HG03342 (cell line): ENCODE results near the gene ZFYVE1.
"Not testable (repeated sequence)": the region's sequence is repeated elsewhere in the genome, so short reads cannot be mapped to it uniquely, and the experiment has no call there.

Source experiments
- ATAC-seq: cut with Tn5 transposase; IDR thresholded peaks from one replicate; pipeline ENCODE4 v1.9.1; 2021; ENCODE audit warnings: mild to moderate bottlenecking, moderate library complexity; ENCODE audit not compliant: unreplicated experiment

Gene ZFYVE1, protein sequence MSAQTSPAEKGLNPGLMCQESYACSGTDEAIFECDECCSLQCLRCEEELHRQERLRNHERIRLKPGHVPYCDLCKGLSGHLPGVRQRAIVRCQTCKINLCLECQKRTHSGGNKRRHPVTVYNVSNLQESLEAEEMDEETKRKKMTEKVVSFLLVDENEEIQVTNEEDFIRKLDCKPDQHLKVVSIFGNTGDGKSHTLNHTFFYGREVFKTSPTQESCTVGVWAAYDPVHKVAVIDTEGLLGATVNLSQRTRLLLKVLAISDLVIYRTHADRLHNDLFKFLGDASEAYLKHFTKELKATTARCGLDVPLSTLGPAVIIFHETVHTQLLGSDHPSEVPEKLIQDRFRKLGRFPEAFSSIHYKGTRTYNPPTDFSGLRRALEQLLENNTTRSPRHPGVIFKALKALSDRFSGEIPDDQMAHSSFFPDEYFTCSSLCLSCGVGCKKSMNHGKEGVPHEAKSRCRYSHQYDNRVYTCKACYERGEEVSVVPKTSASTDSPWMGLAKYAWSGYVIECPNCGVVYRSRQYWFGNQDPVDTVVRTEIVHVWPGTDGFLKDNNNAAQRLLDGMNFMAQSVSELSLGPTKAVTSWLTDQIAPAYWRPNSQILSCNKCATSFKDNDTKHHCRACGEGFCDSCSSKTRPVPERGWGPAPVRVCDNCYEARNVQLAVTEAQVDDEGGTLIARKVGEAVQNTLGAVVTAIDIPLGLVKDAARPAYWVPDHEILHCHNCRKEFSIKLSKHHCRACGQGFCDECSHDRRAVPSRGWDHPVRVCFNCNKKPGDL

DNA sequence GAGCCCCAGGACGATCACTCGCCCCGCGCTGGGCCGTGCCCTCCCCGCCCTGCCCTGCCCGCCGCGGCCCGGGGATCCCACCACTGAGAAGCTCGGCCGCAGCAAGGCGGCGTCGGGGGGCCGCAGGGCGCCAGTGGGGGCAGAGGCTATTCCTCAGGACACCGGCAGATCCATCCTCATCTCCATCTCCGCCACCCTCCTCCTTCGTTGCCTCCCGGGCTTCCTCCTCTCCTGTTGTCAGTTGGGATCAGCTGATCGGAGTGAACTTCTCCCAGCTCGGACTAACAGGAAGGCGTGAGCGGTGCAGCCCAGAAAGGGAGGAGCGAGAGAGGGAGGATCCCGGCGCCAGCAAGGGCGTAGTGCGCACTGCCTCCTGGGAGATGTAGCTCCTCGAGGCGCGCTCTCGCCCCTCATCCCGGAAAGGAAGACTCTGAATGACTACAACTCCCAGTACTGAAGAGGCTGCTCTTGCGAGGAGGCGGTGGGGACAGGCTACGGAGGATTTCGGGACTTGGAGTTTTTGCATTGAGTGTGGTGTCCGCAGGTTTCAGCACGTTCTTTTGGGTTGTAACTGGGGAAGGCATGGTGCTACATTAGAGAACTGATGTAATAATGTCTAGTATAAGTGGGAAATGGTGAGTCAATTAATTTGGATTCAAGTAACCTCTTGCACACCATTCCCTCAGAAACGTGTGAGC is at the start of gene ZFYVE1:
Gene ZFYVE1, minus strand, starts transcription at position 262 of the 698 bp plus-strand sequence. CDS start 2,598 bp downstream, outside the sequence.
- peak; percentile 99 for ATAC-seq

DNA sequence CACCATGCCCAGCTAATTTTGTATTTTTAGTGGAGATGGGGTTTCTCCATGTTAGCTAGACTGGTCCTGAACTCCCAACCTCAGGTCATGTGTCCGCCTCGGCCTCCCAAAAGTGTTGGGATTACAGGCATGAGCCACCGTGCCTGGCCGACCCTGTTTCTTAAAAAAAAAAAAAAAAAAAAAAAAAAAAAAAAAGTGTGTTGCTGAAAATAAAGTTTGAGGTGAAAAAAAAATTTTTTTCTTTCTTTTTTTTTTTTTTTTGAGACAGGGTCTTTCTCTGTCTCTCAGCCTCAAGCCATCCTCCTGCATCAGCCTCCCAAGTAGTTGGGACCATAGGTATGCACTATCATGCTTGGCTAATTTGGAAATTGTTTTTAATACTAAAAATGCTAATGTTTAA is 42.7 kb upstream of the ZFYVE1 start:
- ATAC-seq, result no peak

DNA sequence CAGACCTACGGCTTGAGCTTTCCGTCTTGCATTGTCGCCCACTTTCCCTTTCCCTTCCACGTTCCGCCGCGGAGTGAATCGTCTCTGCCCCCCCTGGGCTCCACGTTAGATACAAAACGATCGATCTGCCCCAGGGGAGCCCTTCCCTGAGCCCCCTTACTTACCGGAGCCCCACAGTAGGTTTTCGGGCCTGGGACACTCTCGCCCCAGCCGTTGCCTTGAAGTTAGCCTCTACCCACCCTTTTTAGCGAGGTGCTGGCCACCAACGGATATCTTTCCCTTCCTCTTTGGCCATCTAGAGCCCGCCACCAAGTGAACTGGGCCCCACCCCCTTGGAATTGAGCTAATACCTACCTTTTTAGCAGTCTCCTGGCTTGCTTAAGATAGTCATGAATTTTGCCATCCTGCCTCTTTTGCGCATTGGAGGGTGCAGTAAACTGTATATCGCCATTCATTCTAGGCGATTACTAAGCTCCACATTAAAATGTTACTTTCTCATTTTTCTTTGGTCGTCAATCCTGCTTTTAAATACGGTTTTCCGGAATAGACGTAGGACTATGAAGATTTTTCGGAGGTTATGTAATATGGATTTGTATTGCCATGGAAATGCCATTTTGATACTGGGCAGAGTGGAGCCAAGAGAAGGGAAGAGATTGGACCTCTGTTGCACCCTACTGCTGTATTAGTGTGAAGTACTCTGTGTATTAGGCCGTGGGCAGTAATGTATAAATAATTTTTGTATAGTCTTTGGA is 32.2 kb upstream of the ZFYVE1 start:
- peak; percentile 1 for ATAC-seq

DNA sequence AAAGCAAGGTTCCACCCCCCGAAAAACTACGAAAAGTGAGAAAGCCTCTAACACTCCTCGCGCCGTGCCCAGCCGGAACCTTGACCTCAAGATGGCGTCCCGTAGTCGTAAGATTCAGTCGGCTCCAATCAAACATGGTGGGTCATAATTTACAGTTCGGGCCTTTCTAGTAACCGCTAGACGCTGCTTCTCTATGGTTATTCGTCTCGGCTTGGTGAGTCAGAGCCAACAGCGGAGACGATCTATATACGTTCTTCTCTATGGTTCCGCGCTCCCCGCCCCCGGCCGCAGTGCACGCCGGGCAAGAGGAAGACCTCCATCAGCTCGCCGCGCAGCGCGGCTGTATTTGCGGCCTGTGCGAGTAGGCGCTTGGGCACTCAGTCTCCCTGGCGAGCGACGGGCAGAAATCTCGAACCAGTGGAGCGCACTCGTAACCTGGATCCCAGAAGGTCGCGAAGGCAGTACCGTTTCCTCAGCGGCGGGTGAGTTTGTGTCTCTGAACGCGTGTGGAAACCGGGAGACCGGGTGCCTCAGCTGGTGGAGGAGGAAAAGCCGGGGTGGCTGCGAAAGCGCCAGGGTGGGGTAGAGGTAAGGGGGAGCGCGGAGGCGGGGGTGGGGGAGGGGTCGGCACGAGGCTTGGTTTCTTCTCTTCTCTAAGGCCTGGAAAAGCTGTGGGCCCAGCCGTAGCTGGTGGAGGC is 31.5 kb upstream of the ZFYVE1 start, which contains the start of gene RBM25:
Gene RBM25, plus strand, starts transcription at position 311 of the 698 bp plus-strand sequence. CDS start 13,108 bp downstream, outside the sequence.
- ATAC-seq, result peak; percentile 92

DNA sequence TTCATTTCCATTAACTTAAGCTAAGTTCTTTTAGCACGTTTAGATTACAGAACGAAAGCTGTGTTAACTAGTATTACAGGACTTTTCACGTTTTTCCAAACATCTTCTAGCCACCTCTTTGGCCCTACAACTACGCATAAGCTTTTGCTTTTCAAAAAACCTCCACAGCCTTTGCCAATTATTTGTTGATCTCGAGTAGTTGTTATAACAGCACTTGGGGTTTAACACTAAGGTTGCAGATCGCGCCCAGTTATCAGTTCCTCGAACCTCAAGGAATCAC is 31.0 kb upstream of the ZFYVE1 start:
- no peak for ATAC-seq

DNA sequence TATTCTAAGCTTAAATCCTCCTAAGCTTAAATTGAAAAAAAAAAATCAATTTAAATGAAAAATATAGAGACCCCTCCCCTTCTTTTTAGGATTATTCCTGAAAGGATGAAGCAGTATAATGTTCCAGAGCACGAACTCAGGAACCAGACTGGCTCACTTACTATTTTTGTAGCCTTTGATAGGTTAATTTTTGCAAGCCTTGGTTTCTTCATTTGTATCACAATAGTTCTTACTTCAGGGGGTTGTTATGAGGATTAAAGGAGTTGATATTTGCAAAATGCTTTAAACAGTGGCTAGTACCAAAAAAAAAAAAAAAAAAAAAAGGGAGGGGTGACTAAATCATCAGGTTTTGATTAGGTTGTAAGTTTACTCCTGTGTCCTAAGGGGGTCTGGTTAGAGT is 28.3 kb upstream of the ZFYVE1 start:
- ATAC-seq, result no peak

DNA sequence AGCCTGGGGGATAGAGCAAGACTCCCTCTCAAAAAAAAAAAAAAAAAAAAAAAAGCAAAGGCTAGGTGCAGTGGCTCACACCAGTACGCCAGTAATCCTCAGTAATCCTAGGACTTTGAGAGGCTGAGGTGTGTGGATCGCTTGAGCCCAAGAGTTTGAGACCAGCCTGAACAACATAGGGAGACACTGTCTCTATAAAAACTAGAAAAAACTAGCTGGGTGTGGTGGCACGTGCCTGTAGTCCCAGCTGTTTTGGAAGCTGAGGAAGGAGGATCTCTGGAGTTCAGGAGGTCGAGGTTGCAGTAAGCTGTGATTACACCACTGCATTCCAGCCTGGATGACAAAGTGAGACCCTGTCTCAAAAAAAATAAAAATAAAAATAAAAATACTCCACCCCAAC is 22.5 kb upstream of the ZFYVE1 start:
- no peak for ATAC-seq

DNA sequence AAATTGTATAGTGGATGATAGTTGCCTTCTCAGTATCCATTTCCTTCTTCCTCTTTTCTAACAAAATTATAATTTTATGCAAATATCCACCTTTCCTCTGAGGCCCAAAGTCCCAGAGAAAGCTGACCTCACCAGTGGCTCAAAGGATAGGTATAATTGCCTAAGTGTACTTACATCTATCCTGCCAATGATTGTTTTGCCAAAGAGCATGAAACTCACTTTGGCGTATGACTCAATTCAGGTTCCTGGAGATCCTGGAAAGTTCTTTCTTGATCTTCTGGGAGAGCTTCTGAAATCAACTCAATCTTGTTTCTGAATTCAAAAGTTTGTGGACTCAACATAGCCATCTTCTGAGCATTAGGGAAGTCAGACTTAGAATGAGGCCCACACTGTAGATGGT is 20.9 kb upstream of the ZFYVE1 start:
- no peak for ATAC-seq

DNA sequence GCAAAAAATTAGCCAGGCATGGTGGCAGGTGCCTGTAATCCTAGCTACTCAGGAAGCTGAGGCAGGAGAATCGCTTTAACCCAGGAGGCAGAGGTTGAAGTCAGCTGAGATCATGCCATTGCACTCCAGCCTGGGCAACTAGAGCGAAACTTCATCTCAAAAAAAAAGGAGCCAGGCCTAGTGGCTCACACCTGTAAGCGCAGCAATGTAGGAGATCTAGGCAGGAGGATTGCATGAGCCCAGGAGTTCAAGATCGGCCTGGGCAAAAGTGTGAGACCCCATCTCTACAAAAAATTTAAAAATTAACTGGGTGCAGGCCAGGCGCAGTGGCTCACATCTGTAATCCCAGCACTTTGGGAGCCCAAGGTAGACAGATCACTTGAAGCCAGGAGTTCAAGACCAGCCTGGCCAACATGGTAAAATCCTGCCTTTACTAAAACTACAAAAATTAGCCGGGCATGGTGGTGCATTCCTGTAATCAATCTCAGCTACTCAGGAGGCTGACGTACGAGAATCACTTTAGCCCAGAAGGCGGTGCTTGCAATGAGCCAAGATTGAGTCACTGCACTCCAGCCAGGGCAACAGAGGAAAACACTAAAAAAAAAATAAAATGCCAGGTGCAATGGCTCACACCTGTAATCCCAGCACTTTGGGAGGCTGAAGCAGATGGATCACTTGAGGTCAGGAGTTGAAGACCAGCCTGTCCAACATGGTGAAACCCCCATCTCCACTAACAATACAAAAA is 10.0 kb upstream of the ZFYVE1 start:
- not testable (repeated sequence) for ATAC-seq

DNA sequence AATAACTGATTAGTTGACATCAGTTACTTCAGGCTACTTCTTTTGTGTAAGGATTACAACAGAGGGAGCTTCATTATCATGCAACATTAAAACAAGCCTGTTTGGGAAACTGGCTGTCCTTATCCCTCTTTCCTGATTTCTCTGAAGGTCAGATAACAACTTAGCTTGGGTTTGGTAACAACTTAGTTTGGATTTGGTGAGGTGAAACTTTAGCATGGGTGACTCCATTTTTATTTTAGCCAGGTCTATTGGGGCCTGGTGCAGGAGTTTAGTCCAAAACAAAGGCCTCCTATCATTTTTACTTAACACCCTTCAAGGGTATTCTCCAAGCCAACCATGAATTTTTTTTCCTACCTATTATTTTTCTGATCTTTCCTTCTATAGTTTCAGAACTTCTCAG is 1.1 kb upstream of the ZFYVE1 start:
- ATAC-seq, result no peak

DNA sequence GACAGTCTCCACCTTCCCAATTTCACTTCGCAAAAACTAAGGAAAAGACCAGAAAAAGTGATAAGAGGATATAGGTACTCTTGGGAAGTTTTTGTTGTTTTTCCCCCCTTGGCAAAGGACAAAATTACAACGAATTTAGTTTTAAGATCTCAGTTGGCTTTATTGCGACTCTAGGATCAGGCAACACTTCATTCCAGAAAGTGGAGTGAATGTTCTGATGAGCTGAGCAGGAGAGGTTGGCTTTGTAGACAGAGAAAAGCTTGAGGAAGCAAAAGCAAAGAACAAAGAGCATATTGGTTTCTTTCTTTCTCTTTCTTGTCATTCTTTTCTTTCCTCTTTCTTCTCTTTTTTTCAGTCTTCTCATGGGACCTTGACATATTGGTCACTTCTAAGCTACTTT is 640 bp upstream of the ZFYVE1 start:
- no peak for ATAC-seq

DNA sequence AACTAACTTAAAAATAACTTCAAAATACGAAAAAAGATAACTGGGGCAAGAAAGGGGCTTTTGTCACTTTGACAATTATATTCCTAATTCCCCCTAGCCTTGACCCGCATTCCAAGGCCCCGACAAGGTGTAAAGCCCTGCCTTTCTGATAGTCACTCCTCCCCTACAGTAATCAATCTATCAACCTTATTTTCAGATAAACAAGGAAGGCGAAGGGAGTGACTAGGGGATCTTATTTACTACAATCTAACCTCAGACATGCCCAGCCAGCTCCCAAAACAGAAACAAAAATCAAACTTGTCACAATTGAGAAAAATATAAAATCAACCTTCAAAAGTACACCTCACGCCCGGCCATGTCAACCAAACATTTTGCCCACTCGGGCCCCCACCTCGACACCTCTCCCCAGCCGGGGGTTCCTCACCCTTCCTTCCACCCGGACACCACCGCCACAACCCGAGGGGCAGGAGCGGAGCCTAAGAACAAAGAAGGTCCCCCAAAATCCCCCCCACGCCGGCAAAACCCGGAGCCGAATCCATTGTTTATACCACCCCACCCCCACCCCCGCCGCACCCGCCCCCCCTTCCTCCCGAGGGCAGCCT is 562 bp downstream of the ZFYVE1 start:
- no peak for ATAC-seq

DNA sequence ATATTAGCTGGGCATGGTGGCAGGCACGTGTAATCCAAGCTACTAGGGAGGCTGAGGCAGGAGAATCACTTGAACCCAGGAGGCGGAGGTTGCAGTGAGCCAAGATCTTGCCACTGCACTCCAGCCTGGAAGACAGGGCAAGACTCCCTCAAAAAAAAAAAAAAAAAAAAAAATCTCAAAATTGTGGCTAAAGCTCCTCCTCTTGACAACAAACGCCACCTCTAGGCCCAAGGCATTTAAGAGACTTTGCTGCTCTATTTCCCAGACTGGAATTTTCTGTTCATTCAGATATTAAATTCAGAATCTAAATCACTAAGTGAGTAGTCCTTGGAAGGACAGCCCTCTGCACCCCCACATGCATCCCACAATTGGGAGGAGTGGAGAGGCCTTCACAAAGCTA is 1.4 kb downstream of the ZFYVE1 start:
- ATAC-seq, result no peak

DNA sequence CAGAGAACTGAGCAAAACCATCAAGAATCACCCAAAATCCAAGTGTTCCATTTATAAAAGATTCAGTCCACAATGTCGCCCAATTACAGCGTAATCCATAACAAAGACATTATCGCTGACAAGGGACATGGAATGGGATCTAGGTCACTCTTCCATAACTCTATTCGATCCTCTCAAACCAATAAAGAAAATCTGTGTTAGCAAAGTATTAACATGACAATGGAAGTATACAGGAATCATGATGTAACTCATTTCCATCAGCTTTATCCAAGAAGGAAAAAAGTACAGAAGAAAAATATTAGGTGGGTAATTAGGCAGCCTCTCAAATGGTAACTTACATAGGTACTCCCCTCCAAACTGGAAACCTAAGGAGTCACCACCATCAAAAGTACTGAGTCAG is 4.9 kb downstream of the ZFYVE1 start:
- no peak for ATAC-seq

DNA sequence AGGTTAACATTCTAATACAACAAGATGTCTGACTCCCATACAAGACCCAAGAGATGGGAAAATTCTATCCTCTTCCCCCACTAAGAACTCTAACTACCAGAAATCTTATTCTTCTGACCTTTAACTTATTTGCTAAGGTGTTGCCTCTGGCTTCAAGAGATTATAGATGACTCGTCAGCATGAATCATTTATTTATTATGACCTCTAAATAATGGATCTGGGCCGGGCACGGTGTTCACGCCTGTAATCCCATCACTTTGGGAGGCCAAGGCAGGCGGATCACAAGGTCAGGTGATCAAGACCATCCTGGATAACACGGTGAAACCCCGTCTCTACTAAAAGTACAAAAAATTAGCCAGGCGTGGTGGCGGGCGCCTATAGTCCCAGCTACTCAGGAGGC is 10.9 kb downstream of the ZFYVE1 start:
- not testable (repeated sequence) for ATAC-seq

DNA sequence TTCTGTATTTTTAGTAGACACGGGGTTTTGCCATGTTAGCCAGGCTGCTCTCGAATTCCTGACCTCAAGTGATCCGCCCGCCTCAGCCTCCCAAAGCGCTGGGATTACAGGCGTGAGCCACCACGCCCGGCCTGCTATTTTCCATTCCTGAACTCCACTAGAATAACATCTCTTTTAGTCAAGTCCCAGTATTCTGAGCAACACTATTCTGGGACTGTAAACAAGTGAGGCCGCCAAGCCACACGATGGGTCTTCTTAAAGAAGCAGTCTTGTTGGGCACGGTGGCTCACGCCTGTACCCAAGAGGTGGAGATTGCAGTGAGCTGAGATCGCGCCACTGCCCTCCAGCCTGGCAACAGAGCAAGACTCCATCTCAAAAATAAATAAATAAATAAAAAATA is 11.4 kb downstream of the ZFYVE1 start:
- ATAC-seq, result not testable (repeated sequence)

DNA sequence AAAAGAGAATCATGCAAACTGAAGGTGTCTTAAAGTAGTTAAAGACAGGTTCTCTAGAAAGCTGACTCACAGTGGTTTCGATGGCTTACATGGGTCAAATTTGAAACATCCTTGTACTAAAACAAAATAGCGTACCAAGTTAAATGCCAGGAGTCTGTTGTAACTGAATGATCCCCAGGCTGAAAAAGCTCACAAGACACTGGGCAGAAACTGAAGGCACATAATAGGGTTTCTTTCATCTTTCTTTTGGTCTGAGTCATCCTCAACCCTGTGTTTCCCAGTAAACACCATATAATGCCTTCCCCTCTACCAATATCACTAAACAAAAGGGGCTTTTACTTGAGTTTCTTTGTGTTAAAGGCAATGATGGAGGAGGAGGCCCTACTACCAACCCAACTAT is 12.8 kb downstream of the ZFYVE1 start:
- peak; percentile 85 for ATAC-seq

DNA sequence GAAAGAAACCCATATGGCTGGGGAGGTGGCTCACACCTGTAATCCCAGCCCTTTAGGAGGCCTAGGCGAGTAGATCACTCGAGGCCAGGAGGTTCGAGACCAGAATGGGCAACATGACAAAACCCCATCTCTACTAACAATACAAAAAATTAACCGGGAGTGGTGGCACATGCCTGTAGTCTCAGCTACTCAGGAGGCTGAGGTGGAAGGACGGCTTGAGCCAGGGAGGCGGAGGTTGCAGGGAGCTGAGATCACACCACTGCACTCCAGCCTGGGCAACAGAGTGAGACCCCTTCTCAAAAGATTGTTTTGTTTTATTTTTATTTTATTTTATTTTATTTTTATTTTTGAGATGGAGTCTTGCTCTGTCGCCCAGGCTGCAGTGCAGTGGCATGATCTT is 15.7 kb downstream of the ZFYVE1 start:
- not testable (repeated sequence) for ATAC-seq

DNA sequence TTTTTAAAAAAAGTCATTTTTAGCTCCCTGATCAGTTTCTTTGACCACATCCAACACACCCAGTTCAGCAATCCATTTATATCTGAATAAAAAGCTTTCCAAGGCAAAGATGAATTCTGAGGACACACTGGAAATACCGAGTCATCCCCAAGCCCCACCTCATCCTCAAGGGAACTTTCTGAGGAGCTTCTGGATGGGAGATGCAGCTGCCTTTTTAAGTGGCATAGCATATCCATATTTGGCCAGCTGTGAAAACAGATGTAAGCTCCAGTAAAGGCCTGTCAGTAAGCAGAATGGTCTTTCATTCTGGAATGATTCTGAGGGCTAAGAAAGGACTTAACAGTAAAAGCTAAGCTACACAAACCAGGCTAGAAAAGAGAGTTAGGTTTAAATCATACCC is 18.4 kb downstream of the ZFYVE1 start:
- no peak for ATAC-seq
